Measurements from ENCODE around the gene UBE2S. TPM values are rescaled to one million over a fixed set of nuclear protein-coding genes. Genes with fewer than 3 reads are reported as not detected.

The UBE2S gene
- polyA plus RNA-seq, 3 donors = 16.1 to 40.9 (median 21.9) TPM

DNA sequence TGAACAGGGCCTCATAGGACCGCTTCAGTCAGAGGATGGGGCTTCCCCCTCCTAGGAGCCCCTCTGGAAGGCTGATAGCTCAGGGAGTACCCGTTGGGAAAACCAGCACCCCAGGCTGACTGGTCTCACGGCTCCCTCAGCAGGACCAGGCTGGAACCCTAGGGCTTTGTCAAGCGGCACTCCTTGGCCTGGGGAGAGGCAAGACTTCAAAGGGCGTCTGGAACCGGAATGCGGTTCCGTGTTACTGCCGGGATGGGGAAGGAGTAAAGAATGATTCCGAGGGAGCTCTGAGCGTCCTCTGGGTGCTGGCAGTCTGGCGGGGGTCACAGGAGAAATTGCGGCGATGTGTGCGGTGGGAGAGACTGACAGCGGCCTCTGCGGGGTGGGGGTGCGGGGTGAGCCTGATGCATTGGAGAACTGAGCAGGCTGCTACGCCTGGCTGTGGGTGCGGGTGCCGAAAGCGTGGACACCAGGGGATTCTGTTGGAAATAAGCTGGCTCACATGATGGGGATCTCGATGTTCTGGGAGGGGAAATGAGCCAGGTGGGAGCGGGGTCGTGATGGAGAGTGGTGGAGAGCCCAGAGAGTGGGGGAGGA is 54.9 kb downstream of the UBE2S start:
- H2AFZ ChIP-seq (ENCODE audit: insufficient read depth, low read depth, low read length, poor library complexity, severe bottlenecking) = no peak overlapping the region
- no peak overlapping the region for H3K9ac ChIP-seq (ENCODE audit: insufficient read depth, low read length, poor library complexity, severe bottlenecking)
- peaks cover 13 to 62% of the 10 kb centered on the region in 2 donors for H3K27me3 ChIP-seq (ENCODE audit: control insufficient read depth in 2 of 2, insufficient read depth in 2 of 2, low read length in 2 of 2)
- H3K36me3 ChIP-seq (replicated peaks in 1 of 2; ENCODE audit: control insufficient read depth in 1 of 2, insufficient read depth in 2 of 2, low read length in 2 of 2) = peaks cover 0 to 1% of the 10 kb centered on the region in 2 donors
- no peak overlapping the region for H3K4me2 ChIP-seq (replicated peaks; ENCODE audit: extremely low read depth, low read length, poor library complexity, severe bottlenecking)
- DNase-seq = no peak
- peaks cover 0 to 11% (median 8%) of the 10 kb centered on the region in 7 donors for H3K9me3 Mint-ChIP-seq
- H4K20me1 ChIP-seq (ENCODE audit: insufficient read depth, low read length) = no peaks in the 10 kb centered on the region
- peaks cover 49 to 68% (median 59%) of the 10 kb centered on the region in 3 donors for H3K27me3 Mint-ChIP-seq (ENCODE audit: low read depth in 3 of 3)
- no peak overlapping the region for H3K27ac ChIP-seq (ENCODE audit: low read depth in 1 of 2, low read length in 2 of 2)
- H3K36me3 Mint-ChIP-seq = peaks cover 5 to 8% of the 10 kb centered on the region in 2 donors
- H3K4me1 ChIP-seq (ENCODE audit: control insufficient read depth in 1 of 2, insufficient read depth in 2 of 2, low read length in 2 of 2) = peaks cover 22 to 28% of the 10 kb centered on the region in 2 donors
- peaks cover 0 to 9% of the 10 kb centered on the region in 2 donors for H3K9me3 ChIP-seq (replicated peaks in 1 of 2; ENCODE audit: control insufficient read depth in 1 of 2, insufficient read depth in 1 of 2, low read length in 2 of 2)
- 71% methylated on average over 25 of the region's 25 CpGs for WGBS (ENCODE audit: insufficient coverage)
- H3K4me3 ChIP-seq (replicated peaks in 1 of 3; ENCODE audit: low read depth in 2 of 3, low read length in 3 of 3) = no peak overlapping the region
- H3K79me2 ChIP-seq (ENCODE audit: insufficient read depth, low read length) = no peaks in the 10 kb centered on the region
- peak overlapping the region in 2 of 7 donors; percentile 15 to 70 for H3K27ac Mint-ChIP-seq
- intact Hi-C loops (cut with micrococcal nuclease) = loop anchor here in 1 of 2 donors (5.0 kb wide), 1 partner anchor 40 kb away; no protein-coding TSS in a partner anchor
- TF ChIP-seq, protein P1, sequence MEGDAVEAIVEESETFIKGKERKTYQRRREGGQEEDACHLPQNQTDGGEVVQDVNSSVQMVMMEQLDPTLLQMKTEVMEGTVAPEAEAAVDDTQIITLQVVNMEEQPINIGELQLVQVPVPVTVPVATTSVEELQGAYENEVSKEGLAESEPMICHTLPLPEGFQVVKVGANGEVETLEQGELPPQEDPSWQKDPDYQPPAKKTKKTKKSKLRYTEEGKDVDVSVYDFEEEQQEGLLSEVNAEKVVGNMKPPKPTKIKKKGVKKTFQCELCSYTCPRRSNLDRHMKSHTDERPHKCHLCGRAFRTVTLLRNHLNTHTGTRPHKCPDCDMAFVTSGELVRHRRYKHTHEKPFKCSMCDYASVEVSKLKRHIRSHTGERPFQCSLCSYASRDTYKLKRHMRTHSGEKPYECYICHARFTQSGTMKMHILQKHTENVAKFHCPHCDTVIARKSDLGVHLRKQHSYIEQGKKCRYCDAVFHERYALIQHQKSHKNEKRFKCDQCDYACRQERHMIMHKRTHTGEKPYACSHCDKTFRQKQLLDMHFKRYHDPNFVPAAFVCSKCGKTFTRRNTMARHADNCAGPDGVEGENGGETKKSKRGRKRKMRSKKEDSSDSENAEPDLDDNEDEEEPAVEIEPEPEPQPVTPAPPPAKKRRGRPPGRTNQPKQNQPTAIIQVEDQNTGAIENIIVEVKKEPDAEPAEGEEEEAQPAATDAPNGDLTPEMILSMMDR (IDR thresholded peaks at IDR 0.05) = no peak
- peaks cover 33% of the 10 kb centered on the region for H3K4me1 Mint-ChIP-seq
- H3K4me3 Mint-ChIP-seq = peak overlapping the region; percentile 39 to 90

DNA sequence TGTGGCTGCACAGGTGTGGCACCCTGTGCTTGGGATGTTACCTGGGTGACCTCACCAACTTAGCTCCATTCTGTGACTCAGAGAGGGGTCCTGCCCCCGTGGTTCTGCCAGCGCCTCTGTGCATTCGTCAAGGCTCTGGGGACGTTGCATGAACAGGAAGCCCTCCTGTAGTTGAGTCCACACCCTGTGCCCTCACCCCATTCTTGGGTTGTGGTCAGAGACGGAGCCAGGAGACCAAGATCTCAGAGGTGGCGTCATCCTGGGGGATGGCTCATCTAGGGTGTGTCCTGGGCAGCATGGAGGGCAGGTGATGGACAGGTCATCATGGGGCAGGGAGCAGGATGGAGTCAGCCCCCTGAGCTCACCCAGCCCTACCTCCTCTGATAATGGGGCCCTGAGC is 55.5 kb downstream of the UBE2S start:
- H3K9me3 ChIP-seq (replicated peaks in 1 of 2; ENCODE audit: control insufficient read depth in 1 of 2, insufficient read depth in 1 of 2, low read length in 2 of 2) = peaks cover 0 to 9% of the 10 kb centered on the region in 2 donors
- H4K20me1 ChIP-seq (ENCODE audit: insufficient read depth, low read length) = no peaks in the 10 kb centered on the region
- no peak overlapping the region for H3K27ac ChIP-seq (ENCODE audit: low read depth in 1 of 2, low read length in 2 of 2)
- Mint-ChIP-seq H3K4me1 (peaks cover 33% of the 10 kb centered on the region), H3K27ac (peak overlapping the region in 1 of 7 donors; percentile 63), H3K36me3 (peaks cover 5 to 8% of the 10 kb centered on the region in 2 donors), H3K27me3 (ENCODE audit: low read depth in 3 of 3) (peaks cover 49 to 62% (median 54%) of the 10 kb centered on the region in 3 donors), H3K9me3 (peaks cover 0 to 11% (median 8%) of the 10 kb centered on the region in 7 donors), H3K4me3 (peak overlapping the region in 1 of 2 donors; percentile 90)
- H3K4me3 ChIP-seq (replicated peaks in 1 of 3; ENCODE audit: low read depth in 2 of 3, low read length in 3 of 3) = no peak overlapping the region
- H3K27me3 ChIP-seq (ENCODE audit: control insufficient read depth in 2 of 2, insufficient read depth in 2 of 2, low read length in 2 of 2) = peaks cover 13 to 57% of the 10 kb centered on the region in 2 donors
- peaks cover 0 to 2% of the 10 kb centered on the region in 2 donors for H3K36me3 ChIP-seq (replicated peaks in 1 of 2; ENCODE audit: control insufficient read depth in 1 of 2, insufficient read depth in 2 of 2, low read length in 2 of 2)
- H3K4me2 ChIP-seq (replicated peaks; ENCODE audit: extremely low read depth, low read length, poor library complexity, severe bottlenecking) = no peak overlapping the region
- intact Hi-C loops (cut with micrococcal nuclease) = loop anchor here in 1 of 2 donors (5.0 kb wide), 1 partner anchor 40 kb away; no protein-coding TSS in a partner anchor
- no peaks in the 10 kb centered on the region for H3K79me2 ChIP-seq (ENCODE audit: insufficient read depth, low read length)
- DNase-seq = peak in 2 of 3 donors; percentile 20 to 28
- TF ChIP-seq, protein P1 (IDR thresholded peaks at IDR 0.05) = no peak
- no peak overlapping the region for H2AFZ ChIP-seq (ENCODE audit: insufficient read depth, low read depth, low read length, poor library complexity, severe bottlenecking)
- peaks cover 22 to 28% of the 10 kb centered on the region in 2 donors for H3K4me1 ChIP-seq (ENCODE audit: control insufficient read depth in 1 of 2, insufficient read depth in 2 of 2, low read length in 2 of 2)
- no peak overlapping the region for H3K9ac ChIP-seq (ENCODE audit: insufficient read depth, low read length, poor library complexity, severe bottlenecking)
- whole genome bisulfite sequencing (ENCODE audit: insufficient coverage) = 19% methylated on average over 4 of the region's 6 CpGs

Data from CD14-positive monocyte (primary cell).